Lower lobe of right lung (tissue), 2 donors: ENCODE data around the gene DNAI1. TPM values are rescaled to one million over a fixed set of nuclear protein-coding genes. Genes with fewer than 3 reads are reported as not detected.

ENCODE experiments used
- ATAC-seq, 2 donors: fragments of 200-7000 bp; cut with Tn5 transposase; one replicate each; pipeline ENCODE4 v1.9.1; 2020 to 2022; ENCODE audit warnings: mild to moderate bottlenecking in 2 of 2, moderate library complexity in 2 of 2
- DNase-seq: peaks from one replicate; pipeline ENCODE4 v3.0.0-alpha.2; 2020
- H3K27ac ChIP-seq: fragments of 200-600 bp; one replicate; pipeline ENCODE4 v1.8.0; 2022
- H3K27me3 ChIP-seq: fragments of 200-600 bp; one replicate; pipeline ENCODE4 v1.8.0; 2022; ENCODE audit warnings: low read depth
- H3K36me3 ChIP-seq: fragments of 200-600 bp; one replicate; pipeline ENCODE4 v1.8.0; 2022; ENCODE audit warnings: mild to moderate bottlenecking
- H3K4me1 ChIP-seq: fragments of 200-600 bp; one replicate; pipeline ENCODE4 v1.8.0; 2022
- H3K4me3 ChIP-seq: fragments of 200-600 bp; one replicate; pipeline ENCODE4 v1.8.0; 2022; ENCODE audit warnings: mild to moderate bottlenecking
- H3K9me3 ChIP-seq: fragments of 200-600 bp; one replicate; pipeline ENCODE4 v1.8.0; 2022
- CTCF ChIP-seq: fragments of 200-600 bp; IDR thresholded peaks from one replicate; pipeline ENCODE4 v1.8.0; 2022; ENCODE audit warnings: antibody characterized with exemption, mild to moderate bottlenecking
- intact Hi-C: fragments of 100-400 bp; cut with DNase I; formaldehyde crosslinking; loops from one replicate; pipeline ENCODE4 v1.11.0; 2022
- total RNA-seq: library from RNA; stranded (reverse); fragmentation: NEBNext Ultra II Directional; extraction: Animal tissue kit (Norgen Biotek cat#: 25700); gene quantifications from one replicate; pipeline ENCODE4 v1.2.1, GENCODE V29; 2021
- donor health status: DM: no; HTN: yes; CAD: no; lungs with severe emphysema.

The DNAI1 gene
- total RNA-seq, 1 donor from 2014 or later = 13.5 TPM

GRCh38 chr9:34558919-34559623 lies 100.5 kb downstream of the DNAI1 start:
- intact Hi-C loops = no loop called here
- ATAC-seq = no peak
- no peak for TF ChIP-seq CTCF
- no peak for DNase-seq
- Histone ChIP-seq H3K27ac (no peak overlapping the region), H3K4me3 (no peak overlapping the region), H3K9me3 (no peaks in the 10 kb centered on the region), H3K36me3 (no peaks in the 10 kb centered on the region), H3K4me1 (peaks cover 19% of the 10 kb centered on the region), H3K27me3 (peaks cover 48% of the 10 kb centered on the region)

GRCh38 chr9:34559624-34560455 lies 101.2 kb downstream of the DNAI1 start:
- intact Hi-C loops = no loop called here
- H3K4me3 ChIP-seq = no peak overlapping the region
- DNase-seq = no peak
- H3K36me3 ChIP-seq = no peaks in the 10 kb centered on the region
- no peaks in the 10 kb centered on the region for H3K9me3 ChIP-seq
- peaks cover 19% of the 10 kb centered on the region for H3K4me1 ChIP-seq
- H3K27me3 ChIP-seq = peaks cover 42% of the 10 kb centered on the region
- no peak overlapping the region for H3K27ac ChIP-seq
- peak; percentile 54 for ATAC-seq
- no peak for TF ChIP-seq CTCF

- intact Hi-C loops = no loop called here
- no peak overlapping the region for H3K4me3 ChIP-seq
- H3K27ac ChIP-seq = no peak overlapping the region
- DNase-seq (no peak), ATAC-seq (peak; percentile 21 to 38)
- H3K4me1 ChIP-seq = peaks cover 19% of the 10 kb centered on the region
- no peaks in the 10 kb centered on the region for H3K9me3 ChIP-seq
- peaks cover 47% of the 10 kb centered on the region for H3K27me3 ChIP-seq
- no peak for TF ChIP-seq CTCF
- no peaks in the 10 kb centered on the region for H3K36me3 ChIP-seq
Observed at GRCh38 chr9:34560599-34561214, 102.1 kb downstream of the DNAI1 start.

GRCh38 chr9:34562135-34562745 lies 103.6 kb downstream of the DNAI1 start:
- intact Hi-C loops = no loop called here
- peaks cover 19% of the 10 kb centered on the region for H3K4me1 ChIP-seq
- no peak for DNase-seq
- peak; percentile 39 for TF ChIP-seq CTCF
- no peak for ATAC-seq
- no peak overlapping the region for H3K4me3 ChIP-seq
- peaks cover 60% of the 10 kb centered on the region for H3K27me3 ChIP-seq
- no peak overlapping the region for H3K27ac ChIP-seq
- no peaks in the 10 kb centered on the region for H3K9me3 ChIP-seq
- no peaks in the 10 kb centered on the region for H3K36me3 ChIP-seq

GRCh38 chr9:34563262-34563661 lies 104.7 kb downstream of the DNAI1 start:
- no peaks in the 10 kb centered on the region for H3K9me3 ChIP-seq
- H3K27me3 ChIP-seq = peaks cover 61% of the 10 kb centered on the region

More at GRCh38 chr9:34563262-34563661, 104.7 kb downstream of the DNAI1 start:
- Histone ChIP-seq H3K4me1 (peaks cover 19% of the 10 kb centered on the region), H3K36me3 (no peaks in the 10 kb centered on the region), H3K4me3 (no peak overlapping the region), H3K27ac (no peak overlapping the region)
- intact Hi-C loops = no loop called here
- TF ChIP-seq CTCF = no peak
- DNase-seq (no peak), ATAC-seq (no peak)
